Lower leg skin (tissue), 4 donors: ENCODE results near the gene ATP6V0D1. TPM values are rescaled to one million over a fixed set of nuclear protein-coding genes. Genes with fewer than 3 reads are reported as not detected.

Experiments used
- DNase-seq, 2 donors: peaks; one replicate each; pipeline ENCODE4 v3.0.0-alpha.2; 2019; ENCODE audit warnings: low spot score in 2 of 2
- H3K4me3 ChIP-seq: fragments of 200-600 bp; sonication (generic); 2 replicates; pipeline ENCODE4 v1.5.1; 2017; ENCODE audit warnings: mild to moderate bottlenecking, low read depth; ENCODE audit not compliant: poor library complexity, severe bottlenecking
- POLR2A ChIP-seq, 2 donors: fragments of 450-650 bp; IDR thresholded peaks; one replicate each; pipeline ENCODE4 v1.6.1; 2016 to 2017; ENCODE audit warnings: antibody characterized with exemption in 2 of 2, mild to moderate bottlenecking in 1 of 2, moderate library complexity in 1 of 2
- WGBS, 2 donors: methylation state at CpG; one replicate each; pipeline ENCODE4 v1.1.5; 2018; 5-methylcytosine and 5-hydroxymethylcytosine counted together
- intact Hi-C: fragments of 100-400 bp; cut with DNase I; formaldehyde crosslinking; loops from one replicate; pipeline ENCODE4 v1.15.0; 2023; ENCODE audit warnings: low total_unique reads
- total RNA-seq, 4 donors: library from RNA; depleted of rRNA; stranded (reverse); fragments of >200 nt; gene quantifications; one replicate each; pipeline ENCODE4 v1.1.0, GENCODE V29; 2016
- TF ChIP-seq, protein P1 (sequence below), 3 donors: fragments of 450-650 bp; IDR thresholded peaks; one replicate each; pipeline ENCODE4 v1.5.1; 2016; ENCODE audit warnings: antibody characterized with exemption in 3 of 3, mild to moderate bottlenecking in 3 of 3, moderate library complexity in 2 of 3

The ATP6V0D1 gene
- total RNA-seq, 4 donors from 2014 or later: 114 to 141 (median 131) TPM

DNA sequence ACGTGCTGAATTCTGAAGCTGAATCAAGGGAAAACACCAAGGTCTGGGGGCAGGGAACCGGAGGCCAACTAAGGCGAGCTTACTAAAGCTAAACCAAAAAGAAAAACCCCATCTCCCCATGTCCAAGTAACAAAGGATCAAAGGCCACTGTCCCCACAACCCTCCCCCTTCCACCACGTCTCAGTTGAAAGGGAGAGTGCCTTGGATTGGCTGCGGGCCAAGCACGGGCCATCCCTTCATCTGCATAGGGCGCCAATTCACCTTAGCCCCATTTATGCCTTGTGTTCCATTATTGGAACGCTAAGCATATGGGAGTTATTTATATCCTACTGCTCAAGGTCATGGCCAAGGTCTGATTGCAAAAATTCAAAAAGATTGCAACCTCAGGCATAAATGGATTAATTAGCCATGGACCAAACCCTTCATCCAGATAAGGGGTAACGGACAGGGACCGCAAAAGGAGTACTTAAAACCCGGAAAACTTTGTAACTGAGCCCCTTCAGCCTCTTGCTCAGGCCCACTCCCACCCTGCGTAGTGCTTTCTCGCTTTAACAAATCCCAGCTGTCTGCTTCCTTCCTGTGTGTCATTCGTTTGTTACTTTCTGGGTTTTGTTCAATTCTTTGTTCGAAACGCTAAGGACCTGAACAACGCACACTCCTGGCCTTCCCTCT lies 740 bp upstream of the ATP6V0D1 start:
- TF ChIP-seq, protein P1, sequence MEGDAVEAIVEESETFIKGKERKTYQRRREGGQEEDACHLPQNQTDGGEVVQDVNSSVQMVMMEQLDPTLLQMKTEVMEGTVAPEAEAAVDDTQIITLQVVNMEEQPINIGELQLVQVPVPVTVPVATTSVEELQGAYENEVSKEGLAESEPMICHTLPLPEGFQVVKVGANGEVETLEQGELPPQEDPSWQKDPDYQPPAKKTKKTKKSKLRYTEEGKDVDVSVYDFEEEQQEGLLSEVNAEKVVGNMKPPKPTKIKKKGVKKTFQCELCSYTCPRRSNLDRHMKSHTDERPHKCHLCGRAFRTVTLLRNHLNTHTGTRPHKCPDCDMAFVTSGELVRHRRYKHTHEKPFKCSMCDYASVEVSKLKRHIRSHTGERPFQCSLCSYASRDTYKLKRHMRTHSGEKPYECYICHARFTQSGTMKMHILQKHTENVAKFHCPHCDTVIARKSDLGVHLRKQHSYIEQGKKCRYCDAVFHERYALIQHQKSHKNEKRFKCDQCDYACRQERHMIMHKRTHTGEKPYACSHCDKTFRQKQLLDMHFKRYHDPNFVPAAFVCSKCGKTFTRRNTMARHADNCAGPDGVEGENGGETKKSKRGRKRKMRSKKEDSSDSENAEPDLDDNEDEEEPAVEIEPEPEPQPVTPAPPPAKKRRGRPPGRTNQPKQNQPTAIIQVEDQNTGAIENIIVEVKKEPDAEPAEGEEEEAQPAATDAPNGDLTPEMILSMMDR (IDR thresholded peaks at IDR 0.05): no peak
- TF ChIP-seq POLR2A (IDR thresholded peaks at IDR 0.05): no peak
- intact Hi-C loops: no loop called here
- DNase-seq: peak; percentile 51 to 92
- H3K4me3 ChIP-seq: peak overlapping the region; percentile 26
- 7 to 10% methylated on average over 17 of the region's 17 CpGs for WGBS, 2 donors

DNA sequence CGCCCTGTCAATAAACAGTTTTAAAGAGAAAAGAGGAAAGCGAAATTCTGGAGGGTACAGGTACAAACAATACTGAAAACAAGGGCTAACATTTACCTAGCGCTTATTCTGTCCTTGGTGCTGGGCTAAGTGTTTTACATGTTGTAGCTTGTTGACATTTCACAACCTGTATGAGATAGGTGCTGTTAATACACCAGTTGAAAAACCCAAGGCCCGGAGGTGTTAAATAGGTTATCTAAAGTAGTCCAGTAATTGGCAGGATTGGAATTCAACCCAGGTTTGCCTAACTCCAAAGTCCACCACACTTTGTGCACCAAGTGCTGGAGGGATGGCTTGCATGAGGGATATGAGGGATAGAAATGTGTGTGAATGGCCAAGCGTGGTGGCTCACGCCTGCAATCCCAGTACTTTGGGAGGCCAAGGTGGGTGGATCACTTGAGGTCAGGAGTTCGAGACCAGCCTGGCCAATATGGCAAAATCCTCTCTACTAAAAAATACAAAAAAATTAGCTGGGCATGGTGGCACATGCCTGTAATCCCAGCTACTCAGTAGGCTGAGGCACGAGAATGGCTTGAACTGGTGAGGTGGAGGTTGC lies 2.9 kb downstream of the ATP6V0D1 start:
- TF ChIP-seq, protein P1 (IDR thresholded peaks at IDR 0.05): no peak
- no peak for TF ChIP-seq POLR2A (IDR thresholded peaks at IDR 0.05)
- DNase-seq: no peak
- intact Hi-C loops: no loop called here
- H3K4me3 ChIP-seq: no peak overlapping the region
- WGBS, 2 donors: 80 to 84% methylated on average over 8 of the region's 8 CpGs

DNA sequence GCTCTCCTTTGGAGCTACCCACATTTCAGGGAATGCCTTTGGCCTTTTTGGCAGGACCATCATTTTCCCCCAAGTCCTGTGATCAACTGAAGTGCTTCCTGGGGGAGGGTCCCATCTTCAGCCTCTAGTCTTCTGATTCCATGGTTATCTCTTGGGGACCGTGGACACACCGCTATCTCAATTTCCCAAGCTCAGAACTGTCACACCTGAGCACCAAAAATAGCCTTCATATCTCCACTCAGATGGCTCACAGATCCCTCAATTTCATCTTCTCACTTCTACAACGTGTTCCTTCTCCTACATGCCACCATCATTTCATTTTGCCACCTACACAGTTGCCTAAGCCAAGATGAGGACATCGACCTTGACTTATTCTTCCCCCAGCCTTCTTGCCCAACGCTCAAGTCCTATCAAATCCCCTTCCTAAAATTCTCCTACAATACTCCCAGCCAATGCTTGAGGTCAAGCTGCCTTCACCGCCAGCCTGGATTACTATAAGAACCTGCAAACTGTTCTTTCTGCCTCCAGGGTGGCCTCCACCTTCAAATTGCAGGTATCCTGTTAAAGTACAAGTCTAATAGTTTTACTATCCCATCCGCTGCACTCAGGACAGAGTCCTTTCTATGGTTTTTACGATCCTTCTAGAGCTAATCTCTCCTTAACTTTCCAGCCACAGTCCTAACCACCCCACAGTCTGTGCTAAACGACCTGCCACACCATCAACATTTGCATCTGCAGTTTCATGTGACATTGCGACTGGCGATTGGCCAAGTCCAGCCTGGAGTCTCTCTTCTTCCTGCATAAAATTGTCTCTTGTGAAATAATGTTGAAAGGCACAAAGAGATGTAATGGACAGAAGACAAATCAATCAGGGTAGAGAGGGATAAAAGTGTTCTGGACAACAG lies 6.2 kb downstream of the ATP6V0D1 start:
- TF ChIP-seq, protein P1 (IDR thresholded peaks at IDR 0.05): no peak
- TF ChIP-seq POLR2A (IDR thresholded peaks at IDR 0.05): no peak
- no peak overlapping the region for H3K4me3 ChIP-seq
- intact Hi-C loops: no loop called here
- 89 to 90% methylated on average over 11 of the region's 11 CpGs for WGBS, 2 donors
- no peak for DNase-seq

DNA sequence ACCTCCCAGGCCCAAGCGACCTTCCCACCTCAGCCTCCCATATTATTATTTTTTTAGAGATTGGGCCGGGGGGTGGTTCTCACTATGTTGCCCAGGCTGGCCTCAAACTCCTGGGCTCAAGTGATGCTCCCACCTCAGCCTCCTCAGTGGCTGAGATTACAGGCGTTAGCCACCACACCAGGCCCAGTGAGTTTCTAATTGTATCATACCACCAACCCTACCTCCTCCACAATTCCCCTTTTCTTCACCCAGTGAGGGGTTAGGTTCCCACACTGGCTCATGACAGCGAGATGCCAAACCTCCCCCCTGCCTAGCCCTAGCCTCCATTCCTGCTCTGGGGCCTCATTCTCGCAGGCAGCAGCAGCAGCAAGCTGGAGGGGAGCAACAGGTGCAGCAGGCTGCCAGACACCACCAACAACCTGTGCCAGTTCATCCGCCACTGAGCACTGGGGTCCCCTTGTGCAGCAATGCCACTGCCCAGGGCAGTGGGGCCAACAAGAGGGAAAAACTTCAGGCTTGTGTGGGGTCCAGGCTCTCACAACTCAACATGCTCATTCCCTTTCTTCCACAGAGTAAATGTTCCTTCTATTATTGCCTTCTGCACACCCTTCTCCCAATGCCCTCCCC lies 9.1 kb downstream of the ATP6V0D1 start:
- DNase-seq: no peak
- H3K4me3 ChIP-seq: no peak overlapping the region
- intact Hi-C loops: no loop called here
- WGBS, 2 donors: 92 to 95% methylated on average over 6 of the region's 6 CpGs
- TF ChIP-seq, protein P1 (IDR thresholded peaks at IDR 0.05): no peak
- TF ChIP-seq POLR2A (IDR thresholded peaks at IDR 0.05): no peak

DNA sequence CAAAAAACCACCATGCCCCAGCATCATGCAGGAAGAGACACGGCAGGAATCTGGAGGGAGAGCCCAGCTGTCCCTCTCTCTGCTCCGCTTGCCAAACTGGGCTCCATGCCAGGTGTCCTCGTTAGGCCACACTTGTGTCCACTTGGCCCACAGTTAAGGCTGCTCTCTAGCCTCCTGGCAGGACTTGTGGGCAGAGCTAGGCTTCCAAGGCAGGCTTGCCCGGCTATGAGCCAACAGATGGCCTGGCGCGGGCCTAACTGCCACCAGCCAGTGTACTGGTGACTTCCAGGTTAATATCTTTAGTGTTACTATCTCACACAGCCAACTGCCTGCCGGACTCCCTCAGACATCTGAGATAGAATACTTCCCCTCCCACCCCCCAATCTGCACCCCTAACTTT lies 10.6 kb downstream of the ATP6V0D1 start:
- no peak overlapping the region for H3K4me3 ChIP-seq
- TF ChIP-seq, protein P1 (IDR thresholded peaks at IDR 0.05): no peak
- no peak for TF ChIP-seq POLR2A (IDR thresholded peaks at IDR 0.05)
- intact Hi-C loops: no loop called here
- DNase-seq: peak; percentile 64 to 94
- 45 to 51% methylated on average over 7 of the region's 7 CpGs for WGBS, 2 donors
